ENCODE data around the gene PBX4.
"Not testable (repeated sequence)": the region's sequence is repeated elsewhere in the genome, so short reads cannot be mapped to it uniquely, and the experiment has no call there.

The PBX4 gene, protein sequence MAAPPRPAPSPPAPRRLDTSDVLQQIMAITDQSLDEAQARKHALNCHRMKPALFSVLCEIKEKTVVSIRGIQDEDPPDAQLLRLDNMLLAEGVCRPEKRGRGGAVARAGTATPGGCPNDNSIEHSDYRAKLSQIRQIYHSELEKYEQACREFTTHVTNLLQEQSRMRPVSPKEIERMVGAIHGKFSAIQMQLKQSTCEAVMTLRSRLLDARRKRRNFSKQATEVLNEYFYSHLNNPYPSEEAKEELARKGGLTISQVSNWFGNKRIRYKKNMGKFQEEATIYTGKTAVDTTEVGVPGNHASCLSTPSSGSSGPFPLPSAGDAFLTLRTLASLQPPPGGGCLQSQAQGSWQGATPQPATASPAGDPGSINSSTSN

DNA sequence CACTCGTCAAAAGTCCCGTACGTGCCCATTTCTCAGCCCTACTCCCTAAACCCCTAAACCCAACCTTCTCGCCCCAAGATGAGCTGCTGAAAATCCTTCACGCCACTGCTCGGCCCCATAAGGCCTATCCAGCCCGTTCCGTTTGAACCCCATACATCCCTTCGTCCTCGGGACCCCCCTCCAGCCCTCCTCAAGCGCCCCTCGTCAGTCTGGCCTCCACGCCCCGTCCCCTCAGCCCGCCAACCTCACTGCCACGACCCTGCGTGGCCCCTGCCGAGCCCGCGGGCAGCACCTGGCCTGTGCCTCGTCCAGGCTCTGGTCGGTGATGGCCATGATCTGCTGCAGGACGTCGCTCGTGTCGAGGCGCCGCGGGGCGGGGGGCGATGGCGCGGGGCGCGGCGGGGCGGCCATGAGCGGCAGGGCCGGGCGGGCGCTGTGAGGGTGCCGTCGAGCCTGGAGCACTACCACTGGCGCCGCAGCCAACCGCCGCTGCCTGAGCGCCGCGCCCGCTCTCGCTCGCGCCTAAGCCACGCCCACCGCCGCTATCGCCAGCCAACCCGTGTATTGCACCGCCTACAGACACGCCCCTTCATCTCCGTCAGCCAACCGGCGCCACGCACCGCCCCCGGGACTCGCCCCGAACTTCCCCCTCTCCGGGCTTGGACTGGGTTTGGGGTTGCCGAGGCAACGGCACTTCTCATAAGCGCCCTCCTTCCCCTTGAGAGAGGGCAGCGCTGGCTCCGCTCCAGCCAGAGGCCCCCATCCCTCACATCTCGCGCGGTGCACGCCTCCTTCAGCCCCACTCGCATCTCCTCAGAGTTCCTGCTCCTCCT, at the start of gene PBX4:
Gene PBX4 (minus strand): TSS at position 469 of the 833 bp plus-strand sequence. CDS start 58 bp downstream, at position 411.
- Histone ChIP-seq H3K36me3 (ENCODE audit: control insufficient read depth in 1 of 2, insufficient read depth in 2 of 2, low read length in 2 of 2) (no peaks in the 10 kb centered on the region), H3K9me3 (ENCODE audit: control insufficient read depth in 1 of 2, low read length in 2 of 2) (no peaks in the 10 kb centered on the region), H3K27ac (ENCODE audit: low read length) (no peak within 1 kb of the TSS), H3K27me3 (ENCODE audit: low read depth, low read length) (no peaks in the 10 kb centered on the region), H3K4me3 (ENCODE audit: low read depth in 1 of 2, low read length in 2 of 2) (peak within 1 kb of the TSS; percentile 39 to 56), H3K4me1 (ENCODE audit: control insufficient read depth in 1 of 2, insufficient read depth in 2 of 2, low read length in 2 of 2) (peaks cover 0 to 11% of the 10 kb centered on the region in 2 donors)

DNA sequence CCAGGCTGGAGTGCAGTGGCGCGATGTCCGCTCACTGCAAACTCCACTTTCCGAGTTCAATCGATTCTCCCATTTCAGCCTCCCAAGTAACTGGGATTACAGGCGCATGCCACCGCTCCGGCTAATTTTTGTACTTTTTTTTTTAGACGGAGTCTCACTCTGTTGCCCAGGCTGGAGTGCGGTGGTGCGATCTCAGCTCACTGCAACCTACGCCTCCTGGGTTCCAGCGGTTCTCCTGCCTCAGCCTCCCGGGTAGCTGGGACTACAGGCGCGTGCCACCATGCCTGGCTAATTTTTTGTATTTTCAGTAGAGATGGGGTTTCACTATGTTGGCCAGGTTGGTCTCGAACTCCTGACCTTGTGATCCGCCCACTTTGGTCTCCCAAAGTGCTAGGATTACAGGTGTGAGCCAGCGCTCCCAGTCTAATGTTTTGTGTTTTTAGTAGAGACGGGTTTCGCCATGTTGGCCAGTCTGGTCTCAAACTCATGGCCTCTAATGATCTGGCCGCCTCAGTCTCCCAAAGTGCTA, 47.0 kb upstream of the PBX4 start:
- not testable (repeated sequence) for H3K27ac ChIP-seq (ENCODE audit: low read length); H3K9me3 ChIP-seq (ENCODE audit: control insufficient read depth in 1 of 2, low read length in 2 of 2); H3K4me3 ChIP-seq (ENCODE audit: low read depth in 1 of 2, low read length in 2 of 2); H3K36me3 ChIP-seq (ENCODE audit: control insufficient read depth in 1 of 2, insufficient read depth in 2 of 2, low read length in 2 of 2); H3K27me3 ChIP-seq (ENCODE audit: low read depth, low read length)
- H3K4me1 ChIP-seq (ENCODE audit: control insufficient read depth in 1 of 2, insufficient read depth in 2 of 2, low read length in 2 of 2): peaks cover 11 to 25% of the 10 kb centered on the region in 2 donors

DNA sequence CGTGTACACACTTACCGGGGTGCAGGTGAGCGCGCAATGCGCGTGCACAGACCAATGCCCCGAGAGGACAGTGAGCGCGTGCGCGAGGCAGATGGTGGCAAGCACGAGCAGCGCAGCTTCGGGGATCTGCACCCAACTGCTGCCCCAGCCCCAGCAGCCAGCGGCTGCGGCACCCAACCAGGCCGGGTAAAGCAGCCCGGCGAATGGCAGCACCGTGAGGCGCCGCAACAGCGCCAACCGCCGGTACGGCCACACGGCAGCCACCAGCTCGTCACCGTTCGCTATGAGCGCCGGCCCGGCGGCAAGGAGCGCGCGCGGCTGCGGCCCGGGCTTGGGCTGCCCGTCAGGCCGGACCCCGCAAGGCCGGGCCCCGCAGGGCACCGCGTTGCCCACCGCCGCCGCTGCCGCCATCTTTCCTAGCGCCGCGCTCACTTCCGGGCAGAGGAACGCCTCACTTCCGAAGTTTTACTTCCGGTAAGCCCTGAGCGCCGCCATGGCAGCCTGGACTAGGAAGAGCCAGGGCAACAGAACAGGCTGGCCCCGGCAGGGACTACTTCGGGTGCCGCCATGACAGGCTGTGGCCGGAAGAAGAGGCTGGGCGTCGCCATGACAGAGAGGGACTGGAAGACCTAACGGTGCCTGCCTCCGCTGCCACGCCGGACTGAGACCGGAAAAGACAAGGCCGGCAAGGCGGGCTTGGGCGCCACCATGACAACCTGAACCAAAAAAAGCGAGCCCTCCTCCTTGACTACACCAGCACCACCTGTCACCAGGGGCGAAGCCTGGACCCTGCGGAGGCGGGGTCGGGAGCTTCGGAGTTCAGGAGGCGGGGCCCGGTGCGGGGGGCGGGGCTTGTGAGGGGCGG, 45.0 kb upstream of the PBX4 start, which contains the start of gene ATP13A1:
Gene ATP13A1 (minus strand): TSS at position 421 of the 865 bp plus-strand sequence. CDS start 10 bp downstream, at position 411.
- no peaks in the 10 kb centered on the region for H3K9me3 ChIP-seq (ENCODE audit: control insufficient read depth in 1 of 2, low read length in 2 of 2)
- peak within 1 kb of the TSS; percentile 78 to 94 for H3K4me3 ChIP-seq (ENCODE audit: low read depth in 1 of 2, low read length in 2 of 2)
- peaks cover 11 to 19% of the 10 kb centered on the region in 2 donors for H3K4me1 ChIP-seq (ENCODE audit: control insufficient read depth in 1 of 2, insufficient read depth in 2 of 2, low read length in 2 of 2)
- no peaks in the 10 kb centered on the region for H3K27me3 ChIP-seq (ENCODE audit: low read depth, low read length)
- peak within 1 kb of the TSS; percentile 77 for H3K27ac ChIP-seq (ENCODE audit: low read length)
- peaks cover 6 to 13% of the 10 kb centered on the region in 2 donors for H3K36me3 ChIP-seq (ENCODE audit: control insufficient read depth in 1 of 2, insufficient read depth in 2 of 2, low read length in 2 of 2)

DNA sequence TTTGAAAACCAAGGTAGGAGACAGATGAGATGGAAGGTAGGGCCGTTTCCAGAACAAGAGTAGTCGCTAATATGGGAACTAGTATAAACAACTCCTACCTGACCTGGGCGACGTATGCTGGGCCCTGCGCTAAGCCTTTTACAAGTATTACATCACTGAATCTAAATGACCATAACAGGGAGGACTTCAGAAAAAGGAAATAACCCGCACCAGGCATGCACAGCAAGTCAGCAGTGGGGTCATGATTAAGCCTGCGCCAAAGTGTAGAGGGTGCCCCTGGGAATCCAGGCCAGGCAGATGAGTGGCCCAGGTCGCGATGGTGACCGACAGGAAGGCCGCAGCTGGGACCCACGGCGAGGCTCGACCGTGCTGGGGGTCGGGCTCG, 44.4 kb upstream of the PBX4 start:
- H3K27ac ChIP-seq (ENCODE audit: low read length): peak overlapping the region; percentile 77
- no peaks in the 10 kb centered on the region for H3K27me3 ChIP-seq (ENCODE audit: low read depth, low read length)
- peaks cover 9 to 18% of the 10 kb centered on the region in 2 donors for H3K36me3 ChIP-seq (ENCODE audit: control insufficient read depth in 1 of 2, insufficient read depth in 2 of 2, low read length in 2 of 2)
- H3K4me1 ChIP-seq (ENCODE audit: control insufficient read depth in 1 of 2, insufficient read depth in 2 of 2, low read length in 2 of 2): peaks cover 11 to 19% of the 10 kb centered on the region in 2 donors
- peak overlapping the region; percentile 78 to 94 for H3K4me3 ChIP-seq (ENCODE audit: low read depth in 1 of 2, low read length in 2 of 2)
- H3K9me3 ChIP-seq (ENCODE audit: control insufficient read depth in 1 of 2, low read length in 2 of 2): no peaks in the 10 kb centered on the region

DNA sequence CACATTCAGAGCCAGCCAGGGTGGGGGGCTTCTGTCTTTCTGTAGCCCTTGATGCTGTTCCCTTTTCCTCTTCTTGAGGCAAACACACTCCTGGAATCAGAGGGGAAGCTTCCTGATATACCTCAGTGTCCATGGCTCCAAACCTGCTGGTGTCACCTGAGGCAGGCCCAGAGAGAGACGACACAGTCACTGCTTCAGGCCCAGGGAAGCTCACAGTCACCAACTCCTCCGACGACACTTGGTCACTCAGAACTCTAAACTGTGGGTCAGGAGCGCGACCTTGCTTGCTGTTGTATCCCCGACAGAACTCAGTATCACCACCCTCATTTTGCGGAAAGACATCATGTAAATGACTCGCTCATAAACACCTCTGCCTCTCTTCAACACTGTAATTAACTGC, 43.9 kb upstream of the PBX4 start:
- no peaks in the 10 kb centered on the region for H3K27me3 ChIP-seq (ENCODE audit: low read depth, low read length)
- peak overlapping the region; percentile 78 to 94 for H3K4me3 ChIP-seq (ENCODE audit: low read depth in 1 of 2, low read length in 2 of 2)
- peaks cover 11 to 19% of the 10 kb centered on the region in 2 donors for H3K4me1 ChIP-seq (ENCODE audit: control insufficient read depth in 1 of 2, insufficient read depth in 2 of 2, low read length in 2 of 2)
- H3K27ac ChIP-seq (ENCODE audit: low read length): peak overlapping the region; percentile 0
- H3K9me3 ChIP-seq (ENCODE audit: control insufficient read depth in 1 of 2, low read length in 2 of 2): no peaks in the 10 kb centered on the region
- peaks cover 13 to 21% of the 10 kb centered on the region in 2 donors for H3K36me3 ChIP-seq (ENCODE audit: control insufficient read depth in 1 of 2, insufficient read depth in 2 of 2, low read length in 2 of 2)

DNA sequence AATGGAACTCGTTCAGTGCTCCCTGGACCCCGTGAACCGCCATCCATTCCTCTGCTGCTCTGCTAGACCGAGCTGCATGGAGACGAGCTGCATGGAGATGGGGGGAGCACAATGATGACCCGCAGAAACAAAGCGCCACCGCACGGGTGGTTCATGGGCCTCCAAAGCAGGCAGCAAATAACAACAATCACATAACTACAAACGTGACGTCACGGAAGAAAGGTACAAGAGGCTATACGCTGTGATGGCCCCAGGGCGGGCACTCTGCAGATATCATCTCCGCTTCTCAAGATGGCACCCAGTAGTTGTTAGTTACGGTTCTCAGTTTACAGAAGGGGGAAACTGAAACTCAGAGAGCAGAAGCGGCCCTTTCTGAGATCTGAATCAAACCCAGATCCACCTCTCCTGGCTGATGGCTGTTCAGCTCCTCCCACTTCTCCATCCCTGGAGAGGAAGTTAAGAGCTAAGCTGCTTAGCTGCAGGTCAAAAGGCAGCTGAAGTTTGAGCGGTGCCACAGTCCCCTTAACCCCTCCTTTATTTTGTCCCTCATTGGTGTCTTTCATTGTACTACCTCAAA, 43.3 kb upstream of the PBX4 start:
- Histone ChIP-seq H3K36me3 (ENCODE audit: control insufficient read depth in 1 of 2, insufficient read depth in 2 of 2, low read length in 2 of 2) (peaks cover 19 to 27% of the 10 kb centered on the region in 2 donors), H3K4me3 (ENCODE audit: low read depth in 1 of 2, low read length in 2 of 2) (peak overlapping the region; percentile 78 to 94), H3K4me1 (ENCODE audit: control insufficient read depth in 1 of 2, insufficient read depth in 2 of 2, low read length in 2 of 2) (peaks cover 11 to 19% of the 10 kb centered on the region in 2 donors), H3K9me3 (ENCODE audit: control insufficient read depth in 1 of 2, low read length in 2 of 2) (no peaks in the 10 kb centered on the region), H3K27ac (ENCODE audit: low read length) (peak overlapping the region; percentile 0), H3K27me3 (ENCODE audit: low read depth, low read length) (no peaks in the 10 kb centered on the region)

DNA sequence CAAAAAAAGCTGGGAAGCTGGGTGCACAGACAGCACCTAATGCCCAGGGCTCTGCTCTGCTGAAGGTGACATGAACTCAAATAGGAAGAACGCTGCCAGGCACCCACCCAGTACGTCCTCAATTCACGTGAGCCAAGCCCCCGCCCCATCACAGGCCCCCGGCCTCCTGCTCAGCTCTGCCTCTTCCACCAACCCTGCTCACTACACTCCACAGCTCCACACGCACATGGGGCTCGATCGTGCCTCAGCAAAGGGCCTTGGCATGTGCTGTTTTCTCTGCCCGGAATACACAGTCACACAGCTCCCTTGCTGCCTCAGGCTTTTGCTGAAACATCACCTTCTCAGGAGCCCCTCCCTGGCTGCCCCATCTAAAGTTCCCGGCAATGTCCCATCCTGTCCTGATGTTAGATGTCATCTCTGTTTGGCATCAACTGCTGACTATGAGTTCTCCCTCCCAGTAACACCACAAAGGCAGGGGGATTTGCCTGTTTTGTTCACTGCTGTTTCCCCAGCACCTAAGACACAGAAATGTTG, 42.7 kb upstream of the PBX4 start:
- Histone ChIP-seq H3K4me1 (ENCODE audit: control insufficient read depth in 1 of 2, insufficient read depth in 2 of 2, low read length in 2 of 2) (peaks cover 11 to 19% of the 10 kb centered on the region in 2 donors), H3K27ac (ENCODE audit: low read length) (peak overlapping the region; percentile 0), H3K36me3 (ENCODE audit: control insufficient read depth in 1 of 2, insufficient read depth in 2 of 2, low read length in 2 of 2) (peaks cover 24 to 32% of the 10 kb centered on the region in 2 donors), H3K4me3 (ENCODE audit: low read depth in 1 of 2, low read length in 2 of 2) (peak overlapping the region in 1 of 2 donors; percentile 78), H3K9me3 (ENCODE audit: control insufficient read depth in 1 of 2, low read length in 2 of 2) (no peaks in the 10 kb centered on the region), H3K27me3 (ENCODE audit: low read depth, low read length) (no peaks in the 10 kb centered on the region)

DNA sequence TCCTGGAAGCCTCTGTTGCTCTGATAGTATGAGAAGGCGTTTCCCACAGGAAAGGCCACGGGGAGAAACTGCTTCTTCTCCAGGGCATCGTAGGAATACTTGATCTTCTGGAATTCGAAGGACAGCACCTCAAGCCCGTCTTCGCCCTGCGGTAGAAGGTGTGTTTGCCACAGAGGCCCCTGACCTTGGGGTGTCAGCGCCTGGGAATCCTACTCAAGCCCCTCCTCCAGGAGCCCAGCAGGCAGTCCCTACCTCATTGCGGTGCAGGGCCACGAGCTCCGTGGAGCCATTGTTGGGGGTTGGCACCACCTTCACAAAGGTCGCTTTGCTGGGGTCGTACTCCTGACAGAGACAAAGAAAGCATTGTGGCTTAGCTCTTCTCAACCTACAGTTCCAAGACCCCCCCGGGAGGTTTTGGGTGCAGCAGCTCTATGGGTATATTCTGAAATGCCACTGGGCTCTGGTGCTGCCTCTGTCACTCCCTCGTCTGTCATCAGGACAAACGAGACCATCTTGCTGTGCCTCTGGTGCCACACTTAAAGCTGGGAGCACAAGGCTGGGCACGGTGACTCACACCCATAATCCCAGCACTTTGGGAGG, 41.3 kb upstream of the PBX4 start:
- Histone ChIP-seq H3K4me1 (ENCODE audit: control insufficient read depth in 1 of 2, insufficient read depth in 2 of 2, low read length in 2 of 2) (peaks cover 11 to 19% of the 10 kb centered on the region in 2 donors), H3K27me3 (ENCODE audit: low read depth, low read length) (no peaks in the 10 kb centered on the region), H3K9me3 (ENCODE audit: control insufficient read depth in 1 of 2, low read length in 2 of 2) (no peaks in the 10 kb centered on the region), H3K27ac (ENCODE audit: low read length) (no peak overlapping the region), H3K4me3 (ENCODE audit: low read depth in 1 of 2, low read length in 2 of 2) (no peak overlapping the region), H3K36me3 (ENCODE audit: control insufficient read depth in 1 of 2, insufficient read depth in 2 of 2, low read length in 2 of 2) (peaks cover 39 to 47% of the 10 kb centered on the region in 2 donors)

DNA sequence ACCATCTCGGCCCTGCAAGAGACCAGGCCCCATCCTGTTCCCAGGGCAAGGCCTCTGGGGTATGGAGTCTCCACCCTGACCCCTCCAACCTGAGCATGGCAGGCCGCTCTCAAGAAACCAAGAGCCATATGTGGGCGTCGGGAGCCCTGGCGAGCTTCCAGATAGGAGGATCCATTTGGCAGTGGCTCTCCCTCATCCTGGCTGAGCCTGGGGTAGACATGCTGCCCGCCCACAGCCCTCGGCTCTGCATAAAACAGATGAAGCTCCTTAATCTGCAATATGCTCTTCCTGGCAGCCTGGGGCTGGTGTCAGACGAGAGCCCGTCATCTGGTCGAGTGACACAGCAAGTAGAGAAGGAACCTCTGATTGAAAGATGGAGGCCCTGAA, 38.9 kb upstream of the PBX4 start:
- peaks cover 6 to 12% of the 10 kb centered on the region in 2 donors for H3K4me1 ChIP-seq (ENCODE audit: control insufficient read depth in 1 of 2, insufficient read depth in 2 of 2, low read length in 2 of 2)
- H3K36me3 ChIP-seq (ENCODE audit: control insufficient read depth in 1 of 2, insufficient read depth in 2 of 2, low read length in 2 of 2): peaks cover 59 to 71% of the 10 kb centered on the region in 2 donors
- H3K4me3 ChIP-seq (ENCODE audit: low read depth in 1 of 2, low read length in 2 of 2): no peak overlapping the region
- no peak overlapping the region for H3K27ac ChIP-seq (ENCODE audit: low read length)
- H3K27me3 ChIP-seq (ENCODE audit: low read depth, low read length): no peaks in the 10 kb centered on the region
- H3K9me3 ChIP-seq (ENCODE audit: control insufficient read depth in 1 of 2, low read length in 2 of 2): no peaks in the 10 kb centered on the region
